ENCODE results near the gene FRMD1.

Gene FRMD1

GRCh38 chr6:168004945-168005344 is 74.1 kb downstream of the FRMD1 start:
- DNase-seq (ENCODE audit: low read depth): no peak

- DNase-seq (ENCODE audit: low read depth): no peak
Measured at GRCh38 chr6:168004023-168004422, 75.0 kb downstream of the FRMD1 start.

Data from stimulated activated CD8-positive, alpha-beta memory T cell treated with anti-CD3 and anti-CD28 coated beads, Interleukin-7, amount 100 ng/mL, for 24 hours (primary cell).